ENCODE measurements around the gene CLDN7.

Gene CLDN7

GRCh38 chr17:7285679-7286078, 23.4 kb upstream of the CLDN7 start:
- DNase-seq, result no peak

DNA sequence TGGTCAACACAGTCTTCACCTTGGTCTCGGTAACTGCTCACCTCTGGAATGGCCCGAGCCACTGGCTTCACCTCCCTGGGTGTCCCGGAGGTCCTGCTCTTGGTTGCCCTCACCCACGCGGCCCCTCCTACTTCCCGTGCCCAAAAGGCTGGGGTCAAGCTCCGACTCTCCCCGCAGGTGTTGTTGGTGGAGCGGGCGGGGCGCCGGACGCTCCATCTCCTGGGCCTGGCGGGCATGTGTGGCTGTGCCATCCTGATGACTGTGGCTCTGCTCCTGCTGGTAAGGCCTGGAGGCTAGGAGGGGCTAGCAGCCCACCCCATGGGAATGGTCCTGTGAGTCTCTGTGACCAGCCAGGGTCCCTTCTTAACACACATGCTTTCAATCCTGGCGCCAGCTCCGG, 22.6 kb upstream of the CLDN7 start:
- no peak for DNase-seq

- no peak for DNase-seq
Observed at GRCh38 chr17:7283471-7284216, 21.4 kb upstream of the CLDN7 start.

DNA sequence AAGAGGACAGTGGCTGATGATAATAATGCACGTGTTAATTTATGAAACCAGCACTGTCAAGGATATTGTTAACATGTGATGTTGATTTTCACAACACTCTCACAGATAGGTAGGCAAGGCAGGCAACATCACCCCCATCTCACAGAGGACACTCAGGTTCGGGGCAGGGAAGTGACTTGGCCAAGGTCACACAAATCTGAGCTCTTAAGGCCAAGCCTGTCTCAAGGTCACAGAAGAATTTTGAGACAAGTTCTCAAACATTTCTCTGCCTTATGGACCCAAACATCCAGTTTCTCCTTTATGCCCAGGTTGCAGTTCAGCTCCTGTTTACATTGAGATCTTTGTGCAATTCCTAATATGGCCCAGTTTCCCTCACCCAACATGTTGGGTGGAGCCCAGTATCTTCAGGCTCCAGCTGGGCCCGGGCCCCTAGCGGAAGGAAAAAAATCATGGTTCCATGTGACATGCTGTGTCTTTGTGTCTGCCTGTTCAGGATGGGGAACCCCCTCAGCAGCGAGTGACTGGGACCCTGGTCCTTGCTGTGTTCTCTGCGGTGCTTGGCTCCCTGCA, 20.6 kb upstream of the CLDN7 start:
- DNase-seq, result no peak

DNA sequence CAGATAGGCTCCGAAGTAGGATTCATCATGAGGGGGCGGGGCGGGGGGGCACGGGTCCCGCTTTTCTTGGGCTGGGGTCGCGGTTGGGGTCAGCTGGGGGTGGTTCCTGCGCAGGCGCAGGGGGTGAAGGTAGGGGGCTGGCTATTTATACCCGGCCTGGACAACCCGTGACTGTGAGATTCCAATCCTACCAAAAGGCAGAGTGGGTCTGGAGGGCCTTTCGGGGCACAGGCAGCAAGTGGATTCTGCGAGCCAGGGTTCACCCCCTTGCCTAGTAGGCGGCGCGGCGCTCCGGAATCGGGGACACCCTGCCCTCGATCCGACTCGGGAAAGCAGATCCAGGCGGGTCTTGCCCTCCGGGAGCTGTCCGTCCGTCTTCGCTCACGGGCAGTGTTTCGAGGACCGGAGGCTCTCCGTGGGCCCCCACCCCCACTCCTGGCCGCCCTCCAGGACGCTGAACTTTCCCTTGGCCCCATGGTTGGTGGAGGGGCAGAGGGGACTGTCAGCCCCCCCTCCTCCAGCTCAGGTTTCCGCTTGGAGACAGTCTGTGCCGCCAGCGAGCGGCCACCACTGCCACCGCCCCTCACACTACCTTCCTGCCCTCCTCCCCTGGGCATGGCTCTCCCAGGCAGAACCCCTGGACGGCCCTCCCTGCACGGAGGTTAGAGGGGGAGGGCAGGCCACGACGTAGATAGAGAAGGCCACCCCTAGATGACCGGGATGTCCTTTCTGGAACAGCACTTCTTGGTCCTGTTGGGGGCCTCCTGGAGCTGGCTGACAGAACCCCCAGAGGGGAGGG, 19.9 kb upstream of the CLDN7 start:
- DNase-seq, result no peak

GRCh38 chr17:7281074-7281952, 19.0 kb upstream of the CLDN7 start, which contains the start of gene SLC2A4:
Gene SLC2A4 (plus strand): TSS chr17:7281718. CDS start chr17:7281935, 217 bp downstream.
- peak; percentile 86 to 87 for DNase-seq

DNA sequence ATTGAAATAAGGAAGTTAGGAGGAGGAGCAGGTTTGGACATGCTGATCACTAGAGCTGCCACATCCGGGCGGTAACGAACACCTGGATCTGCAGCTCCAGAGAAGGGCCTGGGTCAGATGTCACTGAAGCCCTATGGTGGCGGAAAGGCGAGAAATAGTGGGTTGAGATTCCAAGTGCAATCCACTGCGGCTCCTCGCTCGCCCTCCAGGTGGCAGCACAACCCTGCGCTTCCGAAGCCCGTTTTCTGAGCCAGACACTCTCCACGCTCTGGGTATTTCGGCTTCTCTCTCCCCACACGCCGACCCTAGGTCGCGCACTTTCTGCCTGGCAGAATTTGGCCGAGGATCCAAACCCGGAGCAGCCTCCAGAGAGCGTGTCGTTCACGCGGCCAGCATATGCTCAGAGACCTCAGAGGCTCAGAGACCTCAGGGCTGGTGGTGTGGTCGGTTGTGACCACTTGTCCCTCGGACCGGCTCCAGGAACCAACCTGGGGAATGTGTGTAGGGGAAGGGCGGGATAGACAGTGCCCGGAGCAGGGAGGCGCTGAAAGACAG, 18.3 kb upstream of the CLDN7 start:
- peak; percentile 61 to 81 for DNase-seq

GRCh38 chr17:7279448-7279847, 17.2 kb upstream of the CLDN7 start:
- DNase-seq, result no peak

DNA sequence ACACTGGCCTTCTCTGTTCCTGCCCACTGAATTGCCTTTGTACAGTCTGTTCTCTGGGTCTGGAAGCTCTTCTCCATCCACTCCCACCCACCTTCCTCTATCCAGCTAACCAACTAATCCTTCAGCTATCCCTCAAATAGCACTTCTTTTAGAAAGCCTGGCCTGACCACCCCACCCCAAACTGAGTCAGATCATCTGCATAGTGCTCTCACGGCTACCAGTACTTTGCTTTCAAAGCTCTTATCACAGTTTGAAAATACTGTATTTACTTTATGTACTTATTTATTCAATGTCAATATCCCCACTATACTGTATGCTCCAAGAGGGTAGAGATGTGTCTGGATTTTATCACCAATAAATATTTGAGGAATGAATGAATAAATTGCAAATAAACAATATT, 4.5 kb upstream of the CLDN7 start:
- no peak for DNase-seq

- DNase-seq, result no peak
Observed at GRCh38 chr17:7263801-7264078, 1.5 kb upstream of the CLDN7 start.

GRCh38 chr17:7262935-7263800, 890 bp upstream of the CLDN7 start:
- DNase-seq, result no peak

- no peak for DNase-seq
Observed at GRCh38 chr17:7261379-7262191, 693 bp downstream of the CLDN7 start.

DNA sequence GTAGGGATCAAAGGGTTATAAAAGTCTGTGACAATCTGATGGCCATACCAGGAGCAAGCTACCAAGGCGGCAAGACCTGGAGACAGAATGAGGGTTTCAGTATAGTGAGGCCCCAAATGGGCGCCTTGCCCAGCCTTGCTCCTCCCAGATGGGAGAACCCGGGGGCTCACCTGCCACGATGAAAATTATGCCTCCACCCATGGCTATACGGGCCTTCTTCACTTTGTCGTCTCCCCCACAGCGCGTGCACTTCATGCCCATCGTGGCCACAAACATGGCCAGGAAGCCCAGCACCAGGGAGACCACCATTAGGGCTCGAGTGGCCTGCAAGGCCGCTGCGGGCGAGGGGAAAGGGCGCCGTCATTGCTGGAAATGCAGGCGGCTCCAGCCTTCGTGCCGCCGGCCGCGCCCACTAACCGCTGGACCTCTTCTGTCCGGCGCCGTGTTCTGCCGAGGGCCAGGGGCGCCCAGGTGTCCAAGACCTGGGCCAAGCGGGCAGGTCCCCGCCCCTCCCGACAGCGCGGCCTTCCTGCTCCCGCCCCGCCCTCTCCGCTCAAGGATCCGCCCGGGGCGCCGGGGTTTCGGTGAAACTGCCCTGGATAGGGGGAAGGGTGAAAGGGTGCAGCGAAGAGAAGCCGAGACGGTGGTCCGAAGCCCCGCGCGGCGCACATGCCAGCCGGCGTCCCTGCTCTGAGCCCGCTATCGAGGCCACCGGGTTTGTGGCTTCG, 1.5 kb downstream of the CLDN7 start:
- DNase-seq, result no peak

DNA sequence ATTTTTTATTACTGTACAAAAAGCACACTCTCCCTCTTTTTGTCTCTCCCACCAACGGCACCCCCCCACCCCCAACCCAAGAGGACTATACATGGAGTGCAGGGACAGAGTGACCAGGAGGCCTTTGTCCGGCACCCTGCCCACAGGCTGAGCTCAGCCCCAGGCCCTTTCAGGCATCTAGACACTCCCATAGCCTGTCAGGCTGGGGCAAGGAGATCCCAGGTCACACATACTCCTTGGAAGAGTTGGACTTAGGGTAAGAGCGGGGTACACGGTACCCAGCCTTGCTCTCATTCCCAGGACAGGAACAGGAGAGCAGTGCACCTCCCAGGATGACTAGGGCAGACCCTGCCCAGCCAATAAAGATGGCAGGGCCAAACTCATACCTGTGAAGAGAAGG, 2.1 kb downstream of the CLDN7 start:
- no peak for DNase-seq

DNA sequence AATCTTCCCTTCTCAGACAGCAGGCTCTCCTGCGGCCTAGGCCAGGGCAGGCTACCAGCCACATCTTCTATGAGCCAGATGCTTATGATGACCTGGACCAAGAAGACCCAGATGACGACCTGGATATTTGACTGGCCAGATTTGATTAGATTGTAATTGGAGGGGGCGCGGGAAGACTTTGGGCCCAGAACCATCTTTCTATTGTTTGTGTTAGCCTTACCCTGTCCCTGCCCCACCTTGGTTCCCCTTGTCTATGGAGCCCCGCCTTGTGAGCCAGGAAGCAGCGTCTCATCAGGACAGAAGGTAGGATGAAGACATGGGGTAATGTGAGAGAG, 2.8 kb downstream of the CLDN7 start:
- no peak for DNase-seq

GRCh38 chr17:7258731-7259554, 3.3 kb downstream of the CLDN7 start:
- DNase-seq, result no peak

DNA sequence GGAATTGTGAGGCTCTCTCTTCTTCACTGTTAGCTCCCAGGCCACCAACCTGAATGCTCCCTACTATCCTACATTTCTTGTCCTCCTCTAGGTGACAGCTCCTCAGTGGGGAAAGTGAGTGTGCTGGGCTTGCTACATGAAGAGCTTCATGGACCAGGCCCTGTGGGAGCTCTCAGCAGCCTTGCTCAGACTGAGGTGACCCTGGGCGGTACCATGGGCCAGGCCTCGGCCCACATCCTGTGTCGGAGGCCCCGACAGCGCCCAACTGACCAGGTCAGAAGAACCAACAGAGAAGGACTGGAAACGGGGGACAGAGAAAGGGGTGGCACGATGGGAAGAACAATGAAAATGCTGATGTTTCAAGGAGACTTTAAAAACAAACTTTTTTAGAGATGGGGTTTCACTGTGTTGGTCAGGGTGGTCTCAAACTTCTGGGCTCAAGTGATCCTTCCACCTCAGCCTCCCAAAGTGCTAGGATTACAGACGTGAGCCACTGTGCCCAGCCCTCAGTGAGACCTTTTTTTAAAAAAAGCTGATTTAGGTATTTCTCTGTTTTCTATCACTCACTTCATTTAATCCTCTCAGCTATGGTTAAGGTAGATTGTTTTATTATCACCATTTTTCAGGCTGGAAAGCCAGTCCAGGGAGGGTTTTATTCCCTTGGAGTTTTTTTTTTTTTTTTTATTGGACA, 5.4 kb downstream of the CLDN7 start:
- no peak for DNase-seq

DNA sequence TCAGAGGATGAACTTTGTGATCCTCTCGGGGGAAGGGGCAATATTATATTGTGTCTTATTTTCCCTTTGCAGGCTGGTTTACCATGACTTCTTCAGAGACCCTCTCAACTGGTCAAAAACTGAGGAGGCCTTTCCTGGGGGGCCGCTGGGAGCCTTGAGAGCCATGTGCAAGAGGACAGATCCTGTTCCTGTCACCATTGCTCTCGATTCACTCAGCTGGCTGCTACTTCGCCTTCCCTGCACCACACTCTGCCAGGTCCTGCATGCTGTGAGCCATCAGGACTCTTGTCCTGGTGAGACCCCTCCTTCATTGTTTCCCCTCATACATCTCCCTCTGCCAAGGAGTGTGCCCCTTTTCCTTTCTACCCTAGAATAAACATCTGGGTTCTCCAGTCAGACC, 7.8 kb downstream of the CLDN7 start:
- DNase-seq, result no peak

DNA sequence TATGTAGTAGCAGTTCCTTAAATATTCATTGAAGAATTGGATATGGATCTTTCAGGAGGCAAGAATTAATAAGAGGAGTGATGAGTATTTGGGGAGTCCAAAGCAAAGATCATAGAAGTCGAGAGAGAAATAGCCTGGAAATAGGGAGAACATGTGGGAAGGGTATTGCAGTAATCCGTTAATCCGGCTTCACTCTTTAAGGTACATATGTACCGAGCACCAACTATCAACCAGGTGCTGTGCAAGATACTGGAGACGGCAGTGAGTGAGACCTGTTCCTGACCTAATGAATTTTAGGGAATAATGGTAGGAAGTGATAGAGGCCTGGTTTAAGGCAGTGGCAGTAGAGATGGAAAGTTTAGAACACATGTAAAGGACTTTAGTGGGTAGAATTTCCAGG, 9.2 kb downstream of the CLDN7 start:
- no peak for DNase-seq
